AG09309 (cell line): ENCODE measurements around the gene LRRC32.

Source experiments
- DNase-seq: peaks from one replicate; pipeline ENCODE4 v3.0.0-alpha.2; 2010; ENCODE audit warnings: low read depth
- H3K4me3 ChIP-seq: 2 replicates; pipeline ENCODE4 v1.5.1; 2011; ENCODE audit warnings: mild to moderate bottlenecking, low read depth, low read length, moderate library complexity; ENCODE audit not compliant: control insufficient read depth
- TF ChIP-seq, protein P1 (sequence below): IDR thresholded peaks from 2 replicates; pipeline ENCODE4 v1.5.1; 2011; ENCODE audit warnings: mild to moderate bottlenecking, low read depth, low read length, inconsistent platforms; ENCODE audit not compliant: insufficient read depth, control insufficient read depth; ENCODE audit errors: missing control alignments

The LRRC32 gene

DNA sequence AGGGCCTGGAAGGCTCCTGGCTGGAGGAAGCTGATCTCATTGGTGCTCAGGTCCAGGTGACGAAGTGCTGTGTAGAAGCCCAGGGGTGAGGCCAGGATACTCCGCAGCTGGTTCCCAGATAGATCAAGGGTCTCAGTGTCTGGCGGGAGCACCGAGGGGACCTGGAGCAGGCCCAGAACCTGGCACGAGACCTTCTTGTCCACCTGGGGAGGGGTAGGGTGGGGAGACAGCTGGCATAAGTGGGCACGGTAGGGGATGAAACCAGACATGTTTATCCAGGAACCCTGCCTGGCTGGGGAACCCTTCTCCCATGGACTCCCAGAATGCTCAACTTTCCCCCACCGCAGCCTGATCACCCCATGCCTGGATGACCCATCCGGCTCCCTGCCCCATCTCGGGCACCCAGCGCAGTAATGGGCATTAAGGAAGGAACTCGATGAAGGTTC lies 9.2 kb downstream of the LRRC32 start:
- no peak overlapping the region for H3K4me3 ChIP-seq
- no peak for DNase-seq
- TF ChIP-seq, protein P1, sequence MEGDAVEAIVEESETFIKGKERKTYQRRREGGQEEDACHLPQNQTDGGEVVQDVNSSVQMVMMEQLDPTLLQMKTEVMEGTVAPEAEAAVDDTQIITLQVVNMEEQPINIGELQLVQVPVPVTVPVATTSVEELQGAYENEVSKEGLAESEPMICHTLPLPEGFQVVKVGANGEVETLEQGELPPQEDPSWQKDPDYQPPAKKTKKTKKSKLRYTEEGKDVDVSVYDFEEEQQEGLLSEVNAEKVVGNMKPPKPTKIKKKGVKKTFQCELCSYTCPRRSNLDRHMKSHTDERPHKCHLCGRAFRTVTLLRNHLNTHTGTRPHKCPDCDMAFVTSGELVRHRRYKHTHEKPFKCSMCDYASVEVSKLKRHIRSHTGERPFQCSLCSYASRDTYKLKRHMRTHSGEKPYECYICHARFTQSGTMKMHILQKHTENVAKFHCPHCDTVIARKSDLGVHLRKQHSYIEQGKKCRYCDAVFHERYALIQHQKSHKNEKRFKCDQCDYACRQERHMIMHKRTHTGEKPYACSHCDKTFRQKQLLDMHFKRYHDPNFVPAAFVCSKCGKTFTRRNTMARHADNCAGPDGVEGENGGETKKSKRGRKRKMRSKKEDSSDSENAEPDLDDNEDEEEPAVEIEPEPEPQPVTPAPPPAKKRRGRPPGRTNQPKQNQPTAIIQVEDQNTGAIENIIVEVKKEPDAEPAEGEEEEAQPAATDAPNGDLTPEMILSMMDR, result no peak

DNA sequence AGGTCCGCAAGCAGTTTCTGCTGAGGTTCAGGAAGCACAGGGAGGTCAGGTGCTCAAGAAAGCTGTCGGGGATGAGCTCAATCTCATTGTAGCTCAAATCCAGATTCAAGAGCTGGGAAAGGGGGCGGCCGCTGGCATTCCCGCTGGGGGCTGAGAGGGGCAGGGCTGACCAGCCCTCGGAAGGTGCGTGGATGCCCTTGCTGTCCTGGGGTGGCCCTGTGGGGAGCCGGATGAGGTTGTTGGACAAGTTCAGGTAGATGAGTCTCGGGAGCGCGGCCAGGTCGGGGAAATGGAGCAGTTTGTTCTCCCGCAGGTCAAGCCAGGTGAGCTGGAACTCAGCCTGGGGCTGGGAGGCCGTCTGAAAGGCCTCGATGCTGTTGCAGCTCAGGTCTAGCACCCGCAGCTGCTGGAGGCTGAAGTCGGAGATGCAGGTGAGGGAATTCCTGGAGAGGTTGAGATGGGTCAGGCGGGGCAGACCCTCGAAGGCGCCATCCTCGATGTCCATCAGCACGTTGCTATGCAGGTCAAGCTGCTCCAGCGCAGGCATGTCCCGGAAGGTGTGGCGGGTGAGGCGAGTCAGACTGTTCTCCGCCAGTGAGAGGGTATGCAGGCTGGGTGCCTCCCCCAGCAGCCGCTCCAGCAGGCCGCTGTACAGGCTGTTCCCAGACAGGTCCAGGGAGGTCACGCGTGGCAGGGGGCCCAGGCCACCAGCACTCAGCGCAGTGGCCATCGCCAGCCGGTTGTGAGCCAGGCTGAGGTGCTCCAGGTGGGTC lies 9.8 kb downstream of the LRRC32 start:
- no peak for DNase-seq
- H3K4me3 ChIP-seq, result no peak overlapping the region
- TF ChIP-seq, protein P1, result no peak

DNA sequence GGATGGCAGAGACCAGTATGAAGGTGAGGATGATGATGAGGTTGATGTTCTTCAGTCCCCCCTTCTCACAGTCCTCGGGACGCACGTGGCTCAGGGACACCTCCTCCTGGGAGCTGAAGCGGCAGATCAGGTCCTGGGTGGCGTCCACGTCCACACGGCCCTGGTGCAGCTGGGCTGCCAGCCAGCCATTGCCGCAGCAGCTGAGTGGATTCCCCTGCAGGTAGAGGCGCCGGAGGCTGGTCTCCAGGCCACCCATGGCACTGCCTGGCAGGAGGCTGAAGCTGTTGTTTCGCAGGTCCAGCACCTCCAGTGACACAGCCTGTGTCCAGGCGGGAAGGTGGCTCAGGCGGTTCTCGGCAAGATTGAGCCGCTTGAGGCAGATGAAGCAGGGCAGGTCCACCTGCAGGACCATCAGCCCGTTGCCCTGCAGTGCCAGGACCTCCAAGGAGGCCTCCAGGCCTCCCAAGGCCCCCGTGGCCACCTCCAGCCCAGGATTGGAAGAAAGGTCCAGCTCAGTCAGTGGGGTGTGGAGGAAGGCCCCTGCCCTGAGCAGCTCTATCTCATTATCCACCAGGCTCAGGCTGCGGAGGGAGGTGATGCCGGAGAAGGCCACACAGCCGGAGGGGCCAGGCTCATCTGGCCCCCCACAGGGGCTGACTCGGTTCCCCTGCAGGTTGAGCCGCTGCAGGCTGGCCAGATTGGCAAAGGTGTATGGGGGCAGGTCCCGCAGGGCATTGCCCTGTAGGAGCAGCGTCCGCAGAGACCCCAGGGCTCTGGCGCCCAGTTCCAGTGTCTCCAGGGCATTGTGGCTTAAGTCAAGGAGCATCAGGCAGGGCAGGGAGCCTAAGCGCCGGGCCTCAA lies 10.6 kb downstream of the LRRC32 start:
- no peak overlapping the region for H3K4me3 ChIP-seq
- DNase-seq, result no peak
- TF ChIP-seq, protein P1, result no peak

DNA sequence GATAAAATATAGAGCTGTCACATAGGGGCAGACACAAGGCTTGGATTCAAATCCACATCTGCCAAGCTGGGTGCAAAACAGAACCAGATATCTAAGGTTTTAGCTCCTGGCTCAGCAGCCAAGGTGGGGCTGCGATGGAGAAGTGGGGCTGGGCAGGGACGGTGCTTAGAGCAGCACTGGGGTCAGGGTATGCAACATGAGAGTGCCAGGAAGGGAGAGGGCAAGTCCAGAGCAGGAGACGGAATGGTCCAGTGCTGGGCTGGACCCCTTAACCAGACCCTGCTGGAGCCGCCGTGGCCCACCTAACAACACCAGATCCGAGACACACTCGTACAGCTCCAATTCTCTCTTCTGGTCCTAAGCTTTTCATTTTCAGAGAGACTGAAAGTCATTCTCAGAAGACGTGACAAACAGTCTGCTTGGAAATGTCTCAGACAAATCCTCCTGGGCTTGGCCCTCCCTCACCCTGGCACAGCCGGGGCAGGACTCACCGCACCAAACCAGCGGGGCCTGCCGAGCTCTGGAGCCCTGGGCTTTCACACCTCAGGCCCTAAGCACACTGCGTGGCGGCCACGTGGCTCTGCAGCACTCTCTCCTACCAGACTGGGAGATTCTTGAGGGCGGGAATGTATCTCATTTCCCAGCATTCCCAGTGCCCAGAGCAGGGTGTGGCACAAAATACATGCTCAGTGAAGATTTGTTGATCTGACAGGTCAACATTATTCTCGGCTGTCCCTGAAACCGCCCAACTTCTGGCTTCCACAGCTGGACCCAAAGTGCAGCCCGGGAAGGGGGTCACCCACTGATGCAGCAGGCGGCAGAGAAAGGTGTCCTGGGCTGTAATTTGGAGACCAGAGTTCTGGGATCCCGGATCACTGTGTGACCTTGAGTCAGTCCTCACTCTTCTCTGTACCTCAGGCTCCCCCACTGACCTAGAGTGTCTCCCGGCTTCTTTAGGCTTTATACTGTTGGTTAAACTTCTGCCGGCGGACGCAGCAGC lies 11.6 kb downstream of the LRRC32 start:
- TF ChIP-seq, protein P1, result no peak

DNA sequence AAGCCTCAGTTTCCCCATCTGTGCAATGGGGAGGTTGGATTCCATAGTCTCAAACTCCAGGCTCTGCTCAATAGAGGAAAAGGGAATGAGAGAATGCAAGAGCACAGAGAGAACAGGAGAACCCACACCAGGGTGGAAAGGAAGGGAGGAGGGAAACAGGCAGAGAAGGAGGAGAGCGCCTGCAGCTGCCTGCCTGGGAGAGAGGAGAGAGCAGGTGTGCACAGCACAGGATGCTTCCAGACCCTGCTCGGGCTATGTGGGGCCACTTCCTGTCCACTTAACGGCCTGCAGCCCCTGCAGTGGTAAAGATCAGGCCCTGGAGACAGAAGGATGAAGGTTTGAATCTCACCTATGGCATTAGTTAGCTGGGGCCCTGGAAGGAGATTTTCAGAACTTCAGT lies 12.3 kb downstream of the LRRC32 start:
- no peak for DNase-seq
- no peak overlapping the region for H3K4me3 ChIP-seq
- TF ChIP-seq, protein P1, result no peak

More for the DNA sequence above, 11.6 kb downstream of the LRRC32 start:
- no peak for DNase-seq
- H3K4me3 ChIP-seq, result no peak overlapping the region
